Tibial nerve (tissue), 4 donors: ENCODE results near the gene PABPN1L. TPM values are rescaled to one million over a fixed set of nuclear protein-coding genes. Genes with fewer than 3 reads are reported as not detected.
"Not testable (repeated sequence)": the region's sequence is repeated elsewhere in the genome, so short reads cannot be mapped to it uniquely, and the experiment has no call there.

Source experiments
- DNase-seq, 2 donors: peaks; one replicate each; pipeline ENCODE4 v3.0.0-alpha.2; 2019; ENCODE audit warnings: low spot score in 2 of 2
- H3K27ac ChIP-seq, 4 donors: fragments of 200-600 bp; sonication (generic) in 3 of 4; one replicate each; pipeline ENCODE4 v1.5.1; 2017 to 2019; ENCODE audit warnings: mild to moderate bottlenecking in 1 of 4
- H3K27me3 ChIP-seq, 2 donors: fragments of 200-600 bp; sonication (generic) in 1 of 2; one replicate each; pipeline versions ENCODE4 v1.5.1 to v1.6.0; 2017 to 2019
- H3K36me3 ChIP-seq, 3 donors: fragments of 200-600 bp; sonication (generic); one replicate each; pipeline ENCODE4 v1.5.1; 2018 to 2019
- H3K4me1 ChIP-seq, 4 donors: fragments of 200-600 bp; sonication (generic) in 3 of 4; one replicate each; pipeline ENCODE4 v1.5.1; 2017 to 2019
- H3K4me3 ChIP-seq, 4 donors: fragments of 200-600 bp; sonication (generic) in 3 of 4; one replicate each; pipeline ENCODE4 v1.5.1; 2017 to 2019; ENCODE audit warnings: mild to moderate bottlenecking in 1 of 4, moderate library complexity in 1 of 4
- H3K9me3 ChIP-seq, 4 donors: fragments of 200-600 bp; sonication (generic) in 3 of 4; one replicate each; pipeline ENCODE4 v1.5.1; 2017 to 2019
- EP300 ChIP-seq, 2 donors: sonication (generic); formaldehyde crosslinking; IDR thresholded peaks; one replicate each; pipeline ENCODE4 v1.6.1; 2017; ENCODE audit warnings: antibody characterized with exemption in 2 of 2, mild to moderate bottlenecking in 1 of 2
- POLR2A ChIP-seq, 2 donors: fragments of 450-650 bp; IDR thresholded peaks; one replicate each; pipeline ENCODE4 v1.6.1; 2017; ENCODE audit warnings: antibody characterized with exemption in 2 of 2, mild to moderate bottlenecking in 2 of 2, moderate library complexity in 2 of 2
- whole genome bisulfite sequencing, 2 donors: methylation state at CpG; one replicate each; pipeline ENCODE4 v1.1.5; 2018; 5-methylcytosine and 5-hydroxymethylcytosine counted together
- total RNA-seq, 4 donors: library from RNA; depleted of rRNA; stranded (reverse); fragments of >200 nt; gene quantifications; one replicate each; pipeline ENCODE4 v1.1.0, GENCODE V29; 2016
- TF ChIP-seq, protein P1 (sequence below), 5 experiments: fragments of 200-600 bp in 3 of 5; fragments of 450-650 bp in 2 of 5; sonication (generic) in 3 of 5; IDR thresholded peaks; one replicate each; pipeline ENCODE4 v1.5.1; 2016 to 2019; ENCODE audit warnings: antibody characterized with exemption in 5 of 5, mild to moderate bottlenecking in 3 of 5, moderate library complexity in 2 of 5

Gene PABPN1L
- total RNA-seq, 4 donors from 2014 or later, result not detected

DNA sequence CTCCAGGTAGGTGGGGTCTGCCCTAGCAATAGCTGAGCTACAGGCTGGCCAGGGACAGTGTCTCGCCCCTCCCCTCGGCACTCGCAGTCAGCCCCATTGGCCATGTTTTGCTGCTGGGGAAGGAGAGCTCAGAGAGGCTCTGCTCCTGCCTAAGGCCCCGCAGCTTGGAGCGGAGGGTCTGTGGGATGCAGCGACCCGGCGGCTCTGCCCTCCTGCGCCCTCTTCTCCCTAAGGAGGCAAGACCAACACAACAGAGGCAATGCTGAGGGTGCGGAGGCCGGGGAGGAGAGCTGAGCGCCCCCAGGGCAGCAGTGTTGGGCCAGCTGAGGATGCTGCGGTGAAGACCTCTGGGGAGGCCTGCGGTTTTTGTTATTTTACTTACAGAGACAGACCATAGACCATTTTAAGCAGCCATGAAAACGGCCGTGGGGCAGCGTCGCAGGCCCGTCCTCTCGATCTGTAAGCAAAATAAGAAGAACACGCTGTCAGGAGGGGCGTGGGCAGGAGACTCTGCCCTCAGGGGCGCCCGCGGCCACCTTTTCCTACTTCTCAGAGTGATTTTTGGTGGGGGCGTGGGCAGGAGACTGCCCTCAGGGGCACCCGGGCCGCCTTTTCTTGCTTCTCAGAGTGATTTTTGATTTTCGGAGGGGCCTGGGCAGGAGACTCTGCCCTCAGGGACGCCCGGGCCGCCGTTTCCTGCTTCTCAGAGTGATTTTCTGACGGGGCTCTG is 31.4 kb upstream of the PABPN1L start:
- no peak for DNase-seq
- no peaks in the 10 kb centered on the region for H3K4me1 ChIP-seq
- no peaks in the 10 kb centered on the region for H3K9me3 ChIP-seq
- no peak overlapping the region for H3K27ac ChIP-seq
- H3K4me3 ChIP-seq, result no peak overlapping the region
- H3K36me3 ChIP-seq, result peaks cover 0 to 14% (median 0%) of the 10 kb centered on the region in 3 donors
- no peaks in the 10 kb centered on the region for H3K27me3 ChIP-seq
- WGBS, 2 donors, result 71 to 77% methylated on average over 23 to 33 of the region's 34 CpGs
- TF ChIP-seq, protein P1, sequence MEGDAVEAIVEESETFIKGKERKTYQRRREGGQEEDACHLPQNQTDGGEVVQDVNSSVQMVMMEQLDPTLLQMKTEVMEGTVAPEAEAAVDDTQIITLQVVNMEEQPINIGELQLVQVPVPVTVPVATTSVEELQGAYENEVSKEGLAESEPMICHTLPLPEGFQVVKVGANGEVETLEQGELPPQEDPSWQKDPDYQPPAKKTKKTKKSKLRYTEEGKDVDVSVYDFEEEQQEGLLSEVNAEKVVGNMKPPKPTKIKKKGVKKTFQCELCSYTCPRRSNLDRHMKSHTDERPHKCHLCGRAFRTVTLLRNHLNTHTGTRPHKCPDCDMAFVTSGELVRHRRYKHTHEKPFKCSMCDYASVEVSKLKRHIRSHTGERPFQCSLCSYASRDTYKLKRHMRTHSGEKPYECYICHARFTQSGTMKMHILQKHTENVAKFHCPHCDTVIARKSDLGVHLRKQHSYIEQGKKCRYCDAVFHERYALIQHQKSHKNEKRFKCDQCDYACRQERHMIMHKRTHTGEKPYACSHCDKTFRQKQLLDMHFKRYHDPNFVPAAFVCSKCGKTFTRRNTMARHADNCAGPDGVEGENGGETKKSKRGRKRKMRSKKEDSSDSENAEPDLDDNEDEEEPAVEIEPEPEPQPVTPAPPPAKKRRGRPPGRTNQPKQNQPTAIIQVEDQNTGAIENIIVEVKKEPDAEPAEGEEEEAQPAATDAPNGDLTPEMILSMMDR (IDR thresholded peaks at IDR 0.05), result no peak
- TF ChIP-seq POLR2A (IDR thresholded peaks at IDR 0.05) (no peak), EP300 (IDR thresholded peaks at IDR 0.05) (no peak)

DNA sequence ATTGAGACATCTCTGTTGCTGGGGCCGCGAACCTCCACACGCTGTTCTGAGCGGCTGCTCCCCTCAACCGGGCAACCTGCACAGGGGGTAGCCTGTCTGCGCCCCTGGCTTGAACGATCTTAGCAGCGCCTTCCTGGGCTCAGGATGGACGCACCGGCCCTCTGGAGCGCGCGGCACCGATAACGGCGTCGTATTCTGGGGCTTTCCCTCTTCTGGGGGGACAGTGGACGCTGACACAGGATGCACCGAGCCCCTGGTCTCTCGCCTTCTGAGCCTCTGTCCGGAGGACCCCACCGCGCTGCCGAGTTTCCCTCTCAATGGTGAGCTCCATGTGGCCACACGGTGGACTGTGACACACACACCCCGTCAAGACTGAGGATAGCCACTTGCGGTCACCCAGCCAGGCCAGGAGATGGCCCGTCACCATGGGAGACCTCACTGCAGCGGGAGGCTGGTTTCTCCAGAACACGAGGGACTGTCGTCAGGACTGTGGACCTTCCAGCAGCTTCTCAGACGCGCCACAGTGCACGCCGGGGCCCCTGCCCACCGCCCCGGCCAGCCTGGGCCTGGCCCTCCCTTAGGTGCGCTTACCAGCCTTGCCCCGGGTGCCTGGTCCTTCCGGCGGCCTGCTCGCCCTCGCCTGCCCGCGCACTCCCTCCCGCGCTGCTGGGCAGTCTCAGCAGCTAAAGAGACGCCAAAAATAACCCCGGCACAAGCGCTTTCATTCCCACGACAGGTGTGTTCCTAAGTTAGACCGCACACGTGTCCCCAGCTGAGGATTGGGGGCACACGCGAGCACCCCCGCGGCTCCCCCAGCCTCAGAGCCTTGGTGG is 30.0 kb upstream of the PABPN1L start:
- Histone ChIP-seq H3K4me3 (no peak overlapping the region), H3K27ac (no peak overlapping the region), H3K9me3 (no peaks in the 10 kb centered on the region), H3K36me3 (peaks cover 0 to 20% (median 0%) of the 10 kb centered on the region in 3 donors), H3K4me1 (no peaks in the 10 kb centered on the region), H3K27me3 (no peaks in the 10 kb centered on the region)
- no peak for DNase-seq
- no peak for TF ChIP-seq EP300 (IDR thresholded peaks at IDR 0.05)
- no peak for TF ChIP-seq POLR2A (IDR thresholded peaks at IDR 0.05)
- TF ChIP-seq, protein P1 (IDR thresholded peaks at IDR 0.05), result no peak
- WGBS, 2 donors, result 84 to 89% methylated on average over 45 to 53 of the region's 57 CpGs

DNA sequence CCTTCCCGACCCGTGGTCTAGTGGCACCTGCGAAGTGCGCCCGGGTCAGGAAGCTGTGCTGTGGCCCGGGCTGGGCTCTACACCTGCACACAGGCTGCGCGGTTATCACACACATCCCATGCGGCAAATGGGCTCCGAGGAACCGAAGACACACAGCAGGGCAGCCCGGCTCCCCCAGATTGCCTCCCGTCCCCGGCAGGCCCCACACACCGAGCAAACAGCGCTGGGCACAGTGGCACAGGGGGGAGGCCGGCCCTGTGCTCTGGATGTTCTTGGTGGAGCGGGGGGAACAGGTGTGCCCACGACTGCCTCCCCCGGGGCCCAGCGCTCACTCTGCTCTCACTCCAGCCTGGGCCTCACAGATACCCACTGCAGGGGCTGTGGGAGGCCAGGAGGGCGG is 28.9 kb upstream of the PABPN1L start:
- no peak overlapping the region for H3K27ac ChIP-seq
- no peak for DNase-seq
- H3K36me3 ChIP-seq, result peaks cover 0 to 16% (median 0%) of the 10 kb centered on the region in 3 donors
- H3K4me1 ChIP-seq, result no peaks in the 10 kb centered on the region
- no peaks in the 10 kb centered on the region for H3K9me3 ChIP-seq
- H3K27me3 ChIP-seq, result no peaks in the 10 kb centered on the region
- TF ChIP-seq EP300 (IDR thresholded peaks at IDR 0.05), result no peak
- TF ChIP-seq, protein P1 (IDR thresholded peaks at IDR 0.05), result no peak
- TF ChIP-seq POLR2A (IDR thresholded peaks at IDR 0.05), result no peak
- 95 to 97% methylated on average over 16 of the region's 22 CpGs for WGBS, 2 donors
- H3K4me3 ChIP-seq, result no peak overlapping the region

DNA sequence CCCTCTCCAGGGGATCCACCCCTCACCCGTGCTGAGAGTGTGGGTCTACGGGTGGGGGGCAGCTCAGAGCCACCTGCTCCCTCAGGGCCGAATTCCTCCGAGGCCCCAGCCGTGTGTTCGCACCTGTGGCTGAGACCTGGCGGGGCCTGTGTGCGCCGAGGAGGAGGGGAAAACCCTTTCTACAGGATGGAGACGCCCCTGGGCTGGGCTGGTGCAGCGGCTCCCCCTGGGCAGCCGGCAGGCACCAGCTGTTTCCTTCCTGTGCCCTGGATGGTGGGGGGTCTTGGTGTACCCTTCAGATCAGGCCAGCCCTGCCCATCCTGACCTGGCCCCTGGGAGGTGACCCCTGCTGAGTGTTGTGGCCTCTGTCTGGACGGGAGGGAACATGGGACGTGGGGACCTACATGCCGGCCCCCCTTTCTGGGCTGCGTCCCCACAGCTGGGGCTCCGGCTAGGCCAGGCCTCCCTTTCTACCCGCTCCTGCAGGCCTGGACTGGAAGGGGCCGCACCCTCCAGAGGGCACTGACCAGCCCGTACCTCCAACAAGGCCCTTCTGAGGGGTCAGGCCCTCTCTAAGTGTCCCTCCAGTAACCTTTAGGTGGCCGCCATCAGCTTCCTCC is 28.3 kb upstream of the PABPN1L start:
- TF ChIP-seq, protein P1 (IDR thresholded peaks at IDR 0.05), result no peak
- TF ChIP-seq EP300 (IDR thresholded peaks at IDR 0.05), result no peak
- TF ChIP-seq POLR2A (IDR thresholded peaks at IDR 0.05), result no peak
- H3K4me1 ChIP-seq, result no peaks in the 10 kb centered on the region
- H3K9me3 ChIP-seq, result no peaks in the 10 kb centered on the region
- H3K4me3 ChIP-seq, result no peak overlapping the region
- no peak overlapping the region for H3K27ac ChIP-seq
- DNase-seq, result no peak
- 82% methylated on average over 11 to 18 of the region's 21 CpGs for WGBS, 2 donors
- peaks cover 0 to 13% (median 0%) of the 10 kb centered on the region in 3 donors for H3K36me3 ChIP-seq
- no peaks in the 10 kb centered on the region for H3K27me3 ChIP-seq

DNA sequence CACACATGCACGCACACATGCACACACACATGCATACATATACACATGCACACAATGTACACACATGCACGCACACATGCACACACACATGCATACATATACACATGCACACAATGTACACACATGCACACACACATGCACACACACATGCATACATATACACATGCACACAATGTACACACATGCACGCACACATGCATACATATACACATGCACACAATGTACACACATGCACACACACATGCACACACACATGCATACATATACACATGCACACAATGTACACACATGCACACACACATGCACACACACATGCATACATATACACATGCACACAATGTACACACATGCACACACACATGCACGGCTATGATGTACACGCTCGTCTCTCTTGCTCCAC is 27.8 kb upstream of the PABPN1L start:
- peaks cover 0 to 13% (median 0%) of the 10 kb centered on the region in 3 donors for H3K36me3 ChIP-seq
- not testable (repeated sequence) for DNase-seq, H3K27me3 ChIP-seq, H3K4me3 ChIP-seq, H3K4me1 ChIP-seq, H3K9me3 ChIP-seq, H3K27ac ChIP-seq
- 94 to 95% methylated on average over 4 of the region's 6 CpGs for WGBS, 2 donors
